ENCODE measurements around the gene ARL14.

Gene ARL14

GRCh38 chr3:160685144-160685766 lies 8.3 kb downstream of the ARL14 start:
- Histone ChIP-seq H3K4me1 (ENCODE audit: control insufficient read depth, insufficient read depth, low read length) (no peaks in the 10 kb centered on the region), H3K4me3 (ENCODE audit: low read length) (no peak overlapping the region), H3K9ac (ENCODE audit: low read length) (no peak overlapping the region), H3K27ac (ENCODE audit: low read depth, low read length) (no peak overlapping the region), H3K36me3 (ENCODE audit: control insufficient read depth, insufficient read depth, low read length) (no peaks in the 10 kb centered on the region), H3K27me3 (ENCODE audit: control insufficient read depth, insufficient read depth, low read length) (no peaks in the 10 kb centered on the region)

- Histone ChIP-seq H3K27ac (ENCODE audit: low read depth, low read length) (no peak overlapping the region), H3K9ac (ENCODE audit: low read length) (no peak overlapping the region), H3K36me3 (ENCODE audit: control insufficient read depth, insufficient read depth, low read length) (no peaks in the 10 kb centered on the region), H3K4me3 (ENCODE audit: low read length) (no peak overlapping the region), H3K4me1 (ENCODE audit: control insufficient read depth, insufficient read depth, low read length) (no peaks in the 10 kb centered on the region), H3K27me3 (ENCODE audit: control insufficient read depth, insufficient read depth, low read length) (no peaks in the 10 kb centered on the region)
Measured at GRCh38 chr3:160686955-160687535, 10.1 kb downstream of the ARL14 start.

GRCh38 chr3:160691151-160691550 lies 14.2 kb downstream of the ARL14 start:
- Histone ChIP-seq H3K27me3 (ENCODE audit: control insufficient read depth, insufficient read depth, low read length) (no peaks in the 10 kb centered on the region), H3K9ac (ENCODE audit: low read length) (no peak overlapping the region), H3K36me3 (ENCODE audit: control insufficient read depth, insufficient read depth, low read length) (no peaks in the 10 kb centered on the region), H3K4me3 (ENCODE audit: low read length) (no peak overlapping the region), H3K27ac (ENCODE audit: low read depth, low read length) (no peak overlapping the region), H3K4me1 (ENCODE audit: control insufficient read depth, insufficient read depth, low read length) (no peaks in the 10 kb centered on the region)

GRCh38 chr3:160691962-160692361 lies 15.0 kb downstream of the ARL14 start:
- H3K4me1 ChIP-seq (ENCODE audit: control insufficient read depth, insufficient read depth, low read length) = no peaks in the 10 kb centered on the region
- H3K9ac ChIP-seq (ENCODE audit: low read length) = no peak overlapping the region
- no peak overlapping the region for H3K4me3 ChIP-seq (ENCODE audit: low read length)
- no peak overlapping the region for H3K27ac ChIP-seq (ENCODE audit: low read depth, low read length)
- no peaks in the 10 kb centered on the region for H3K36me3 ChIP-seq (ENCODE audit: control insufficient read depth, insufficient read depth, low read length)
- no peaks in the 10 kb centered on the region for H3K27me3 ChIP-seq (ENCODE audit: control insufficient read depth, insufficient read depth, low read length)

- Histone ChIP-seq H3K4me3 (ENCODE audit: low read length) (no peak overlapping the region), H3K36me3 (ENCODE audit: control insufficient read depth, insufficient read depth, low read length) (no peaks in the 10 kb centered on the region), H3K27ac (ENCODE audit: low read depth, low read length) (no peak overlapping the region), H3K27me3 (ENCODE audit: control insufficient read depth, insufficient read depth, low read length) (no peaks in the 10 kb centered on the region), H3K4me1 (ENCODE audit: control insufficient read depth, insufficient read depth, low read length) (no peaks in the 10 kb centered on the region), H3K9ac (ENCODE audit: low read length) (no peak overlapping the region)
Measured at GRCh38 chr3:160693191-160693590, 16.2 kb downstream of the ARL14 start.

- Histone ChIP-seq H3K4me1 (ENCODE audit: control insufficient read depth, insufficient read depth, low read length) (no peaks in the 10 kb centered on the region), H3K9ac (ENCODE audit: low read length) (no peak overlapping the region), H3K36me3 (ENCODE audit: control insufficient read depth, insufficient read depth, low read length) (no peaks in the 10 kb centered on the region), H3K27me3 (ENCODE audit: control insufficient read depth, insufficient read depth, low read length) (no peaks in the 10 kb centered on the region), H3K4me3 (ENCODE audit: low read length) (no peak overlapping the region), H3K27ac (ENCODE audit: low read depth, low read length) (no peak overlapping the region)
Measured at GRCh38 chr3:160694345-160694744, 17.4 kb downstream of the ARL14 start.

- H3K27me3 ChIP-seq (ENCODE audit: control insufficient read depth, insufficient read depth, low read length) = no peaks in the 10 kb centered on the region
- H3K4me3 ChIP-seq (ENCODE audit: low read length) = no peak overlapping the region
- no peak overlapping the region for H3K27ac ChIP-seq (ENCODE audit: low read depth, low read length)
- no peak overlapping the region for H3K9ac ChIP-seq (ENCODE audit: low read length)
- H3K36me3 ChIP-seq (ENCODE audit: control insufficient read depth, insufficient read depth, low read length) = no peaks in the 10 kb centered on the region
- no peaks in the 10 kb centered on the region for H3K4me1 ChIP-seq (ENCODE audit: control insufficient read depth, insufficient read depth, low read length)
Measured at GRCh38 chr3:160695003-160695402, 18.0 kb downstream of the ARL14 start.

- no peaks in the 10 kb centered on the region for H3K27me3 ChIP-seq (ENCODE audit: control insufficient read depth, insufficient read depth, low read length)
Measured at GRCh38 chr3:160695915-160696327, 19.0 kb downstream of the ARL14 start.

GRCh38 chr3:160697637-160698380 lies 20.8 kb downstream of the ARL14 start:
- no peak overlapping the region for H3K9ac ChIP-seq (ENCODE audit: low read length)
- no peaks in the 10 kb centered on the region for H3K27me3 ChIP-seq (ENCODE audit: control insufficient read depth, insufficient read depth, low read length)
- H3K36me3 ChIP-seq (ENCODE audit: control insufficient read depth, insufficient read depth, low read length) = no peaks in the 10 kb centered on the region
- H3K27ac ChIP-seq (ENCODE audit: low read depth, low read length) = no peak overlapping the region
- no peaks in the 10 kb centered on the region for H3K4me1 ChIP-seq (ENCODE audit: control insufficient read depth, insufficient read depth, low read length)
- no peak overlapping the region for H3K4me3 ChIP-seq (ENCODE audit: low read length)

More at GRCh38 chr3:160695915-160696327, 19.0 kb downstream of the ARL14 start:
- Histone ChIP-seq H3K9ac (ENCODE audit: low read length) (no peak overlapping the region), H3K36me3 (ENCODE audit: control insufficient read depth, insufficient read depth, low read length) (no peaks in the 10 kb centered on the region), H3K27ac (ENCODE audit: low read depth, low read length) (no peak overlapping the region), H3K4me3 (ENCODE audit: low read length) (no peak overlapping the region), H3K4me1 (ENCODE audit: control insufficient read depth, insufficient read depth, low read length) (no peaks in the 10 kb centered on the region)

- no peaks in the 10 kb centered on the region for H3K4me1 ChIP-seq (ENCODE audit: control insufficient read depth, insufficient read depth, low read length)
- H3K4me3 ChIP-seq (ENCODE audit: low read length) = no peak overlapping the region
- H3K27me3 ChIP-seq (ENCODE audit: control insufficient read depth, insufficient read depth, low read length) = no peaks in the 10 kb centered on the region
- H3K9ac ChIP-seq (ENCODE audit: low read length) = no peak overlapping the region
- no peaks in the 10 kb centered on the region for H3K36me3 ChIP-seq (ENCODE audit: control insufficient read depth, insufficient read depth, low read length)
- no peak overlapping the region for H3K27ac ChIP-seq (ENCODE audit: low read depth, low read length)
Measured at GRCh38 chr3:160698599-160699195, 21.7 kb downstream of the ARL14 start.

- Histone ChIP-seq H3K4me3 (ENCODE audit: low read length) (no peak overlapping the region), H3K36me3 (ENCODE audit: control insufficient read depth, insufficient read depth, low read length) (no peaks in the 10 kb centered on the region), H3K27ac (ENCODE audit: low read depth, low read length) (no peak overlapping the region), H3K4me1 (ENCODE audit: control insufficient read depth, insufficient read depth, low read length) (no peaks in the 10 kb centered on the region), H3K27me3 (ENCODE audit: control insufficient read depth, insufficient read depth, low read length) (no peaks in the 10 kb centered on the region), H3K9ac (ENCODE audit: low read length) (no peak overlapping the region)
Measured at GRCh38 chr3:160701490-160701889, 24.5 kb downstream of the ARL14 start.

- Histone ChIP-seq H3K36me3 (ENCODE audit: control insufficient read depth, insufficient read depth, low read length) (no peaks in the 10 kb centered on the region), H3K4me1 (ENCODE audit: control insufficient read depth, insufficient read depth, low read length) (no peaks in the 10 kb centered on the region), H3K27me3 (ENCODE audit: control insufficient read depth, insufficient read depth, low read length) (no peaks in the 10 kb centered on the region), H3K27ac (ENCODE audit: low read depth, low read length) (no peak overlapping the region), H3K9ac (ENCODE audit: low read length) (no peak overlapping the region), H3K4me3 (ENCODE audit: low read length) (no peak overlapping the region)
Measured at GRCh38 chr3:160702290-160702689, 25.3 kb downstream of the ARL14 start.

All from rectal smooth muscle tissue (tissue), 1 donor.